ENCODE results near the gene GRK4. TPM values are rescaled to one million over a fixed set of nuclear protein-coding genes. Genes with fewer than 3 reads are reported as not detected.

The GRK4 gene
- total and polyA plus RNA-seq, 2 of the 8 experiments (the other 6 are each of a cell fraction or from before 2014, with no cell fraction given) = 0.77 to 1.8 TPM

GRCh38 chr4:3046623-3047022, 83.3 kb downstream of the GRK4 start:
- Histone ChIP-seq H3K9me3 (ENCODE audit: insufficient read depth in 2 of 2, low read depth in 1 of 2, low read length in 1 of 2) (no peaks in the 10 kb centered on the region), H2BK15ac (ENCODE audit: low read length) (no peak overlapping the region), H4K91ac (replicated peaks; ENCODE audit: insufficient read length, low read length) (no peak overlapping the region), H2BK5ac (ENCODE audit: low read depth, low read length) (no peak overlapping the region), H2BK12ac (ENCODE audit: low read depth, low read length) (no peak overlapping the region), H3K9ac (replicated peaks in 1 of 4; ENCODE audit: extremely low read depth in 1 of 4, low read depth in 3 of 4, low read length in 3 of 4) (no peak overlapping the region), H2AK5ac (ENCODE audit: low read depth, low read length) (no peak overlapping the region), H3K27me3 (replicated peaks in 1 of 4; ENCODE audit: control insufficient read depth in 3 of 4, extremely low read depth in 1 of 4, insufficient read depth in 3 of 4, low read length in 3 of 4) (peaks cover 0 to 3% (median 2%) of the 10 kb centered on the region in 4 experiments; a peak in 2 of 7 replicates), H3K56ac (replicated peaks; ENCODE audit: insufficient read length, low read depth, low read length) (no peak overlapping the region), H3K23me2 (ENCODE audit: low read depth, low read length) (no peaks in the 10 kb centered on the region), H3K36me3 (ENCODE audit: control insufficient read depth in 2 of 4, insufficient read depth in 4 of 4, low read length in 3 of 4) (no peaks in the 10 kb centered on the region), H2BK120ac (replicated peaks; ENCODE audit: low read depth, low read length) (no peak overlapping the region), H4K5ac (ENCODE audit: insufficient read length, low read depth, low read length) (no peak overlapping the region), H4K20me1 (replicated peaks in 1 of 2; ENCODE audit: control insufficient read depth in 1 of 2, insufficient read depth in 2 of 2, low read length in 2 of 2) (no peaks in the 10 kb centered on the region), H3K14ac (ENCODE audit: insufficient read length) (no peak overlapping the region), H3K27ac (ENCODE audit: low read depth, low read length) (no peak overlapping the region), H2BK20ac (ENCODE audit: low read length) (no peak overlapping the region), H3K4me1 (replicated peaks in 1 of 4; ENCODE audit: control insufficient read depth in 3 of 4, insufficient read depth in 4 of 4, low read length in 3 of 4) (peaks cover 0 to 5% (median 0%) of the 10 kb centered on the region in 4 experiments; a peak in 4 of 7 replicates), H3K79me2 (ENCODE audit: control insufficient read depth in 1 of 2, insufficient read depth in 2 of 2, low read length in 2 of 2) (no peaks in the 10 kb centered on the region), H2AFZ (ENCODE audit: low read length) (no peak overlapping the region), H3K4me3 (ENCODE audit: extremely low read depth in 1 of 4, insufficient read depth in 2 of 4, low read depth in 3 of 4, low read length in 4 of 4) (no peak overlapping the region), H3K4ac (replicated peaks; ENCODE audit: insufficient read length, low read depth, low read length) (no peak overlapping the region), H3K18ac (ENCODE audit: extremely low read depth, low read length) (no peak overlapping the region), H4K8ac (ENCODE audit: extremely low read depth, insufficient read depth, low read length) (no peak overlapping the region), H3K4me2 (ENCODE audit: insufficient read depth in 1 of 2, low read depth in 2 of 2, low read length in 2 of 2) (no peak overlapping the region), H3K23ac (ENCODE audit: insufficient read length) (no peak overlapping the region), H3K79me1 (ENCODE audit: low read depth, low read length) (no peaks in the 10 kb centered on the region)
- DNase-seq (ENCODE audit: low read depth in 1 of 2, low spot score in 2 of 2) (no peak), FAIRE-seq (no peak)
- ChIA-PET CTCF (ENCODE audit: partially characterized antibody) (interaction anchor here (0.9 to 2.4 kb wide), 12 partner anchors 9 to 178 kb away, joined by 3 to 9 read pairs (median 5); partner anchors contain the start of gene HTT), POLR2A (ENCODE audit: partially characterized antibody) (interaction anchor here (1.9 kb wide), 1 partner anchor 28 kb away, joined by 4 read pairs; the partner anchor contains the start of genes HTT and HTT-AS)
- TF ChIP-seq ASH2L (IDR thresholded peaks at IDR 0.05; ENCODE audit: low read length) (no peak), E2F6 (IDR thresholded peaks at IDR 0.05) (no peak), ZNF274 (IDR thresholded peaks at IDR 0.05; ENCODE audit: borderline replicate concordance, extremely low read depth, low read length) (no peak)
- WGBS, 2 experiments (ENCODE audit: extremely low coverage in 1 of 2, insufficient coverage in 1 of 2, insufficient read length in 1 of 2, insufficient replicate concordance in 2 of 2, low coverage in 1 of 2, low lambda C conversion rate in 2 of 2, missing lambda C conversion rate in 1 of 2) = 88% methylated on average over 4 of the region's 4 CpGs; no CpG with 5 or more reads in 1 of the 2 experiments
